Endothelial cell of umbilical vein (primary cell): ENCODE results near the gene GVQW3. TPM values are rescaled to one million over a fixed set of nuclear protein-coding genes. Genes with fewer than 3 reads are reported as not detected.

Source experiments
- BruUV-seq: library from RNA; stranded (reverse); fragments of 400-500 nt; replicated peaks from 2 replicates; lab custom pipeline; 2021; lab: Mats Ljungman, UMichigan
- CTCF ChIA-PET: fragments of 300-600, 350-600 bp; sonication (Branson Sonifier 250); formaldehyde crosslinking; loops from one replicate; lab custom pipeline; 2021; ENCODE audit warnings: antibody characterized with exemption, inconsistent platforms; lab: Charles Lee
- POLR2A ChIA-PET: fragments of 300-600, 350-600 bp; sonication (Branson Sonifier 250); formaldehyde crosslinking; loops from one replicate; lab custom pipeline; 2021; ENCODE audit warnings: antibody characterized with exemption, inconsistent platforms; lab: Charles Lee
- DNase-seq: peaks from one replicate; pipeline ENCODE4 v3.0.0-alpha.2; 2011; ENCODE audit warnings: low read depth, low spot score
- FAIRE-seq: peaks from 2 replicates; lab custom pipeline; 2011; peaks lifted over from hg19 to GRCh38; lab: Jason Lieb, UNC
- H2AFZ ChIP-seq: 2 replicates; pipeline ENCODE4 v1.6.0; 2012; ENCODE audit warnings: low read depth, low read length, control low read depth, inconsistent platforms
- H3K27ac ChIP-seq: 2 replicates; pipeline ENCODE4 v1.5.1; 2011; ENCODE audit warnings: low read depth, mild to moderate bottlenecking, control low read depth, low read length, moderate library complexity; ENCODE audit not compliant: insufficient read depth
- H3K27me3 ChIP-seq, 2 experiments: 2 replicates each; pipeline versions ENCODE4 v1.6.0 to v1.6.1; 2011; ENCODE audit warnings: low read length in 2 of 2, mixed read lengths in 1 of 2; ENCODE audit not compliant: control insufficient read depth in 2 of 2, insufficient read depth in 2 of 2
- H3K36me3 ChIP-seq, 2 experiments: 2 replicates in 1 of 2; 3 replicates in 1 of 2; pipeline ENCODE4 v1.5.1; 2011; ENCODE audit warnings: low read length in 2 of 2, mild to moderate bottlenecking in 1 of 2, moderate library complexity in 1 of 2; ENCODE audit not compliant: control insufficient read depth in 2 of 2, insufficient read depth in 2 of 2; ENCODE audit errors: extremely low read depth in 1 of 2
- H3K4me1 ChIP-seq: 3 replicates; pipeline ENCODE4 v1.5.1; 2011; ENCODE audit warnings: mild to moderate bottlenecking, low read length; ENCODE audit not compliant: control insufficient read depth, insufficient read depth; ENCODE audit errors: extremely low read depth
- H3K4me2 ChIP-seq: 2 replicates; pipeline ENCODE4 v1.6.1; 2011; ENCODE audit warnings: low read length, control low read depth, mixed read lengths; ENCODE audit not compliant: insufficient read depth
- H3K4me3 ChIP-seq, 3 experiments: fragments of 200-600 bp in 1 of 3; sonication (generic), shearing (Covaris generic) in 1 of 3; replicated peaks in 1 of 3; 2 replicates each; pipeline ENCODE4 v1.5.1; 2011 to 2016; ENCODE audit warnings: control low read depth in 3 of 3, low read length in 3 of 3, mild to moderate bottlenecking in 2 of 3, inconsistent platforms in 1 of 3, low read depth in 1 of 3, moderate library complexity in 1 of 3; ENCODE audit not compliant: insufficient read depth in 1 of 3
- H3K79me2 ChIP-seq: 2 replicates; pipeline ENCODE4 v1.6.0; 2012; ENCODE audit warnings: low read length, inconsistent platforms; ENCODE audit not compliant: control insufficient read depth, insufficient read depth
- H3K9ac ChIP-seq: replicated peaks from 2 replicates; pipeline ENCODE3; 2011; ENCODE audit warnings: low read length, control low read depth; ENCODE audit not compliant: insufficient read depth; ENCODE audit errors: extremely low read depth
- H3K9me1 ChIP-seq: replicated peaks from 3 replicates; pipeline ENCODE4 v1.6.0; 2011; ENCODE audit warnings: mild to moderate bottlenecking, low read length; ENCODE audit not compliant: control insufficient read depth, insufficient read depth; ENCODE audit errors: extremely low read depth
- H3K9me3 ChIP-seq: replicated peaks from 2 replicates; pipeline ENCODE4 v1.5.1; 2012; ENCODE audit warnings: low read length, inconsistent platforms; ENCODE audit not compliant: control insufficient read depth, insufficient read depth
- H4K20me1 ChIP-seq: replicated peaks from 2 replicates; pipeline ENCODE3; 2011; ENCODE audit warnings: mild to moderate bottlenecking, low read length; ENCODE audit not compliant: control insufficient read depth, insufficient read depth; ENCODE audit errors: extremely low read depth
- EZH2 ChIP-seq: IDR thresholded peaks from 2 replicates; pipeline ENCODE4 v1.6.1; 2012; ENCODE audit warnings: borderline replicate concordance, low read depth, mild to moderate bottlenecking, moderate library complexity, low read length, inconsistent platforms; ENCODE audit not compliant: severe bottlenecking
- GATA2 ChIP-seq: IDR thresholded peaks from 2 replicates; pipeline ENCODE4 v1.7.0; 2011; ENCODE audit warnings: low read depth, mild to moderate bottlenecking, moderate library complexity, mixed read lengths, low read length; ENCODE audit not compliant: insufficient read length, insufficient read depth
- JUN ChIP-seq: IDR thresholded peaks from 2 replicates; pipeline ENCODE4 v1.6.1; 2011; ENCODE audit warnings: borderline replicate concordance, low read depth; ENCODE audit not compliant: insufficient read length, insufficient read depth
- POLR2A ChIP-seq: IDR thresholded peaks from 2 replicates; pipeline ENCODE4 v1.6.1; 2012; ENCODE audit warnings: low read depth, mild to moderate bottlenecking, control low read depth, low read length
- POLR2AphosphoS5 ChIP-seq: IDR thresholded peaks from 2 replicates; pipeline ENCODE4 v1.6.1; 2012; ENCODE audit warnings: low read depth, mild to moderate bottlenecking, control low read depth, low read length, moderate library complexity; ENCODE audit not compliant: insufficient read depth
- dilution Hi-C: fragments of 300-500 bp; cut with MboI; formaldehyde crosslinking; loops from one replicate; pipeline ENCODE4 v1.15.0; 2019; ENCODE audit warnings: low sequenced_read_pairs; ENCODE audit not compliant: extremely low pct_ligation_motif_present
- intact Hi-C: fragments of 100-400 bp; cut with micrococcal nuclease; formaldehyde crosslinking; loops from one replicate; pipeline ENCODE4 v1.10.0; 2022
- polyA plus RNA-seq, 4 experiments: library from polyadenylated mRNA; depleted of rRNA in 3 of 4; stranded (reverse) in 3 of 4; unstranded in 1 of 4; fragments of >200 nt; gene quantifications; 2 replicates each; pipeline versions ENCODE4 v1.2.1 to v1.2.3, GENCODE V29; 2011 to 2012; ENCODE audit warnings: missing spikeins in 1 of 4
- total RNA-seq: library from RNA; stranded (reverse); gene quantifications from 2 replicates; pipeline ENCODE4 v1.2.3, GENCODE V29; 2021
- TF ChIP-seq, protein P1 (sequence below), 2 donors: IDR thresholded peaks; 1 replicate in 1 of 2; 2 replicates in 1 of 2; pipeline ENCODE4 v1.5.1; 2011; ENCODE audit warnings: low read length in 2 of 2, mild to moderate bottlenecking in 2 of 2, moderate library complexity in 2 of 2, control low read depth in 1 of 2, inconsistent platforms in 1 of 2, low read depth in 1 of 2; ENCODE audit not compliant: insufficient read depth in 1 of 2; ENCODE audit errors: extremely low read depth in 1 of 2

GVQW3 gene
- total and polyA plus RNA-seq, 2 donors (not counting 3 experiments of a cell fraction or from before 2014, with no cell fraction given), result 1.0 to 2.8 TPM

DNA sequence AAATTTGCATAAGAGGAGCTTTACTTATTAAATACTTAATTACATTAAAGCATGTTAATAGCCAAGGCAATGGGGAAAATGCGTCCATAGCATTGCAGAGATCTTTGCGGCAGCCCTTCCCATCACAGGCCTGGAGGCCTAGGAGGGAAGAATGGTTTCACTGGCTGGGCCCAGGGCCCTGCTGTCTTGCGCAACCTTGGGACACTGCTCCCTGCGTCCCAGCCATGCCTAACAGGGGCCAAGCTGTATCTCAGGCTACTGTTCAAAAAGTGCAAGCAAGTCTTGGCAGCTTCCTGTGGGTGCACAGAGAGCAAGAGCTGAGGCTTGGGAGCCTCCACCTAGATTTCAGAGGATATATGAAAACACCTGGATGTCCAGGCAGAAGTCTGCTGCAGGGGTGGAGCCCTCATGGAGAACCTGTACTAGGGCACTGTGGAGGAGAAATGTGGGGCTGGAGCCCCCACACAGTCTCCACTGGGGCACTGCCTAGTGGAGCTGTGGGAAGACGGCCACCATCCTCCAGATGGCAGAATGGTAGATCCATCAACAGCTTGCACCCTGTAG is 46.2 kb upstream of the GVQW3 start:
- POLR2A ChIA-PET, result no interaction called here
- Histone ChIP-seq H4K20me1 (no peaks in the 10 kb centered on the region), H3K4me1 (no peaks in the 10 kb centered on the region), H3K27me3 (no peaks in the 10 kb centered on the region), H2AFZ (no peak overlapping the region), H3K4me3 (no peak overlapping the region), H3K36me3 (no peaks in the 10 kb centered on the region), H3K9me1 (no peaks in the 10 kb centered on the region), H3K9me3 (no peaks in the 10 kb centered on the region), H3K4me2 (no peak overlapping the region), H3K79me2 (no peaks in the 10 kb centered on the region), H3K27ac (no peak overlapping the region), H3K9ac (no peak overlapping the region)
- TF ChIP-seq JUN (no peak), POLR2A (no peak)
- dilution Hi-C loops (no loop called here), intact Hi-C loops (no loop called here)
- BruUV-seq, result no TSS peak
- FAIRE-seq (no peak), DNase-seq (no peak)
- CTCF ChIA-PET, result no interaction called here

DNA sequence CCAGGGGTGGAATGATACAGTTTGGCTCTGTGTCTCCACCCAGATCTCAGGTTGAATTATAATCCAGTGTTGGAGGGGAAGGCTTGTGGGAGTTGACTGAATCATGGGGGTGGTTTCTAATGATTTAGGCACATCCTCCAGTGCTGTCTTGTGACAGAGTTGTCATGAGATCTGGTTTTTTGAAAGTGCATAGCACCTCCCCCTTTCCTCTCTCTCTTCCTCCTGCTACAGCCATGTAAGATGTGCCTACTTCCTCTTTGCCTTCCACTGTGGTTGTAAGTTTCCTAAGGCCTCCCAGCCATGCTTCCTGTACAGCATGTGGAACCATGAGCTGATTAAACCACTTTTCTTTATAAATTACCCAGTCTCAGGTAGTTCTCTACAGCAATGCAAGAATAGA is 45.3 kb upstream of the GVQW3 start:
- intact Hi-C loops, result no loop called here
- no peak for FAIRE-seq
- H3K4me1 ChIP-seq, result no peaks in the 10 kb centered on the region
- H3K9ac ChIP-seq, result no peak overlapping the region
- no peaks in the 10 kb centered on the region for H3K9me3 ChIP-seq
- no peak for DNase-seq
- CTCF ChIA-PET, result no interaction called here
- no peak overlapping the region for H2AFZ ChIP-seq
- BruUV-seq, result no TSS peak
- no peak overlapping the region for H3K4me2 ChIP-seq
- H4K20me1 ChIP-seq, result no peaks in the 10 kb centered on the region
- POLR2A ChIA-PET, result no interaction called here
- no peaks in the 10 kb centered on the region for H3K36me3 ChIP-seq
- H3K79me2 ChIP-seq, result no peaks in the 10 kb centered on the region
- no peak overlapping the region for H3K4me3 ChIP-seq
- TF ChIP-seq POLR2AphosphoS5 (no peak), GATA2 (no peak), EZH2 (no peak), POLR2A (no peak), JUN (no peak)
- TF ChIP-seq, protein P1, sequence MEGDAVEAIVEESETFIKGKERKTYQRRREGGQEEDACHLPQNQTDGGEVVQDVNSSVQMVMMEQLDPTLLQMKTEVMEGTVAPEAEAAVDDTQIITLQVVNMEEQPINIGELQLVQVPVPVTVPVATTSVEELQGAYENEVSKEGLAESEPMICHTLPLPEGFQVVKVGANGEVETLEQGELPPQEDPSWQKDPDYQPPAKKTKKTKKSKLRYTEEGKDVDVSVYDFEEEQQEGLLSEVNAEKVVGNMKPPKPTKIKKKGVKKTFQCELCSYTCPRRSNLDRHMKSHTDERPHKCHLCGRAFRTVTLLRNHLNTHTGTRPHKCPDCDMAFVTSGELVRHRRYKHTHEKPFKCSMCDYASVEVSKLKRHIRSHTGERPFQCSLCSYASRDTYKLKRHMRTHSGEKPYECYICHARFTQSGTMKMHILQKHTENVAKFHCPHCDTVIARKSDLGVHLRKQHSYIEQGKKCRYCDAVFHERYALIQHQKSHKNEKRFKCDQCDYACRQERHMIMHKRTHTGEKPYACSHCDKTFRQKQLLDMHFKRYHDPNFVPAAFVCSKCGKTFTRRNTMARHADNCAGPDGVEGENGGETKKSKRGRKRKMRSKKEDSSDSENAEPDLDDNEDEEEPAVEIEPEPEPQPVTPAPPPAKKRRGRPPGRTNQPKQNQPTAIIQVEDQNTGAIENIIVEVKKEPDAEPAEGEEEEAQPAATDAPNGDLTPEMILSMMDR (IDR thresholded peaks at IDR 0.05; ENCODE audit: extremely low read depth in 1 of 2, insufficient read depth in 1 of 2, low read depth in 1 of 2, low read length in 2 of 2), result no peak
- H3K9me1 ChIP-seq, result no peaks in the 10 kb centered on the region
- H3K27me3 ChIP-seq, result no peaks in the 10 kb centered on the region
- dilution Hi-C loops, result no loop called here
- no peak overlapping the region for H3K27ac ChIP-seq
